ENCODE data around the gene CCDC187.
"Not testable (repeated sequence)": the region's sequence is repeated elsewhere in the genome, so short reads cannot be mapped to it uniquely, and the experiment has no call there.

CCDC187 gene

DNA sequence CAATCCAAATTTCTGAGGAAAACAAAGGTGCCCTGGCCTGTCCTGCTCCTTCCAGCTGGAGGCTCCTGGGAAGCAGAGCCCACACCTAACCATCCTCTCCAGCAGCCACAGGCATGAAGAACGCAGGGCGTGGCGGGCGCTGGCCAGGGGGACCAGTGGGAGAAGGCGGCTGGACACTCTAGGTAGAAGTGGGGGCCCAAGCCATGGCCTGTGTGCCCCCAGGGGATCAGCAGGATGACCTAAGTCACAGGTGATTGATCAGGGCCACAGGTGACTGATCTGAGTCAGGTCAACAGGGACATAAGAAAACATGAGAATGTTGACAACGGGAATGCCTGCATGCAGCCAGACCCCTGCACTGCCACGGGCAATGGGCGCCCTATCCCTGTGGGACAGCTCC, 61.6 kb downstream of the CCDC187 start:
- no peak for DNase-seq
- in situ Hi-C loops (cut with HindIII; ENCODE audit: low pct_ligation_motif_present, low pct_unique_long_range_greater_than_20kb, low sequenced_read_pairs): no loop called here

DNA sequence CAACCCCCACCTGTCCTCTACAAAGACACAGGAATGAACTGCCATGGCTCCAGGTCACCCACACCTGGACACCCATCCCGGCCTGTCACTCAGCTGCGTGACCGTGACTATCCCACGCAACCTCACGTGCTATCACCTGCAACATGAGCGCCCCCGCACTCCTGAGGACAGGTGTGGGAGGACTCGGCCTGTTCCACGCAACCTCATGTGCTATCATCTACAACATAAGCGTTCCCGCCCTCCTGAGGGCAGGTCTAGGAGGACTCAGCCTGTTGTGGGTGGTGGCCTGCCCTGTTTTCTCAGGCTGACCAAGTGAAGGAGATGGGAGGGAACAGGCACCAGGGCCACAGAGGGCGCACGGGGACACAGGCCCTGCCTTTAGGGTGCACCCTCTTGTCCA, 62.4 kb downstream of the CCDC187 start:
- no peak for DNase-seq
- in situ Hi-C loops (cut with HindIII; ENCODE audit: low pct_ligation_motif_present, low pct_unique_long_range_greater_than_20kb, low sequenced_read_pairs): no loop called here

DNA sequence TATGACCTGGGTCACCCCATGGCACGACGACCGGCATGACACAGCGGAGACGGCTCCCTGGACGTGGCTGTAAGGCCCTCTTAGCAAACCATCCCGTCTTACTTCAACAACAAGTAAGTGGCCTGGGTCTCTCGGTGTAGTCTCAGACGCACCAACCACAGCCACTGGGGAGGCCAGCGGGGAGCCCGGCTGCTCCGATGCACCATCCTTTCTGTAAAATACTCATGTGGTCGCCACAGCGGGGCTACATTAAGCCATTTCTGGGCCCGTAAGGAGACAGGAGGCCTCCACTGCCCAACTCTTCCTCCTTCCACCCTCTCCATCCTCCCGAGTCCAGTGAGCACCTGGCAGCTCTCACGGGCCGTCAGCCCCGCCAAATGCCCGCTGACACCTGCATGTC, 63.0 kb downstream of the CCDC187 start:
- in situ Hi-C loops (cut with HindIII; ENCODE audit: low pct_ligation_motif_present, low pct_unique_long_range_greater_than_20kb, low sequenced_read_pairs): no loop called here

DNA sequence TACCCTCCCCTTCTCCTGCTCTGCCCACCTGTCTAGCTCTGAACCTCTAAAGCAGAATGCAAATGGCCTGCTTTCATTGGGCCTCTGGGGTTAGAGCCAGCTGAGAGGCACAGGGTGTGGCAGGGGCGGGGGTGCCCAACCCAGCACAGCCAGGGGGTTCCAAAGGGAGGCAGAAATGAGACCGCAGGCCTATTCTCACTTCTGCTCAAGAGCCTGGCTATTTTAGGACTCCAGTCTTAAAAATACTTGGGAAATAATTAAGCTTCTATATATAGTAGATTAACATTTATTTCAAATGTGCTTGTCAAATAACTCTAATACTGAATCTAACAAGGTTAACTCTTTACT, 63.9 kb downstream of the CCDC187 start:
- in situ Hi-C loops (cut with HindIII; ENCODE audit: low pct_ligation_motif_present, low pct_unique_long_range_greater_than_20kb, low sequenced_read_pairs): no loop called here

More for the DNA sequence above, 63.0 kb downstream of the CCDC187 start:
- DNase-seq: no peak

DNA sequence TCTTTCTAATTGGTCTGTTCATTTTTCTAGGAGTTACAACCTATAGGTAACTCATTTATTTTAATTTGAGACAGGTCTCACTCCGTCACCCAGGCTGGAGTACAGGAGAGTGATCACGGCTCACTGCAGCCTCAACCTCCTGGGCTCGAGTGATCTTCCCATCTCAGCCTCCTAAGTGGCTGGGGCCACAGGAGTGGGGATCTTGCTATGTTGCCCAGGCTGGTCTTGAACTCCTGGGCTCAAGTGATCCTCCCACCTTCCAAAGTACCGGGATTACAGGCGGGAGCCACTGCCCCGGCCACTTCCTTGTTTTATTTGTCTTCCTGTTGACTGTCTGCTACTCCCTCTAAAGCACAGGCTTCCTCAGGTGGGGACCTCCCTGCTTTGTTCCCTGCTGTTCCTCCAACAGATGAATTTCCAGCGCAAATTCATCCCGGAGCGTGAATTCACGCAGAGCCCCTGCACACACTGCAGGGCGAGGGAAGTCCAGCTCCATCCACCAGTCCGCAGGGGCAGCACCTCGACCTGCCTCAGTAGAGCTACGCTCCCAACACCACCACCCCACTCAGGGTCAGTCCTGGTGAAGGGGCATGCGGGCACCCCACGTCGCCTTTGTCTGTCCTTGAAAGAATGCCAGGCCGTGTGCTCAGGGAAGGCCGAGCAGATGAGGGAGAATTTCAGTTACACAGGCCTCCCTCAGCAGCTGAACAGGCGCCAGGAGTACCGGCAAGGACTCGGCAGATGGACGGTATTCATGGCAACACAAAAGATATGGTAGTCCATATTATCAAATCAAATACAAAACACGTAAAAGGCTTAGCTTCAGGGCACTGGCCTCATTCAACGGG, 64.5 kb downstream of the CCDC187 start:
- in situ Hi-C loops (cut with HindIII; ENCODE audit: low pct_ligation_motif_present, low pct_unique_long_range_greater_than_20kb, low sequenced_read_pairs): no loop called here

More for the DNA sequence above, 63.9 kb downstream of the CCDC187 start:
- DNase-seq: no peak

DNA sequence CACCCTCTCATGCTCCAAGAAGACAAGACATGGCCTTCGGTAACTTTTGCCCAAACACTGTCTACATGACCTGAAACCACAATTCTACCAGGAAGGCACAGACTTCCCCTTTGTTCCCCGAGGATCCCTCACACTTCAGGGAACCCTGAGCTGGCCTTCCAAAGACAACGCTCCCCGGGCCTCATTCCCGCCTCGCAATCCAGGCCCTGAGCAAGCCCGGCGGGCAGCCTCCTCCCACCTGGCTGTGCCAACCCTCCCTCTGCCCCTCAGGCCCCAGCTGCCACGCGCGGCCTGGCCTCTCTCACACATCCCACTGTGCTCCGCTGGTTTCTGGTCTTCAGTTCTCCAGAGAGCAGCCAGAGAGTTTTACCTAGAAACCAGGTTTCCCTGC, 65.6 kb downstream of the CCDC187 start:
- in situ Hi-C loops (cut with HindIII; ENCODE audit: low pct_ligation_motif_present, low pct_unique_long_range_greater_than_20kb, low sequenced_read_pairs): no loop called here
- no peak for DNase-seq

More for the DNA sequence above, 64.5 kb downstream of the CCDC187 start:
- no peak for DNase-seq

DNA sequence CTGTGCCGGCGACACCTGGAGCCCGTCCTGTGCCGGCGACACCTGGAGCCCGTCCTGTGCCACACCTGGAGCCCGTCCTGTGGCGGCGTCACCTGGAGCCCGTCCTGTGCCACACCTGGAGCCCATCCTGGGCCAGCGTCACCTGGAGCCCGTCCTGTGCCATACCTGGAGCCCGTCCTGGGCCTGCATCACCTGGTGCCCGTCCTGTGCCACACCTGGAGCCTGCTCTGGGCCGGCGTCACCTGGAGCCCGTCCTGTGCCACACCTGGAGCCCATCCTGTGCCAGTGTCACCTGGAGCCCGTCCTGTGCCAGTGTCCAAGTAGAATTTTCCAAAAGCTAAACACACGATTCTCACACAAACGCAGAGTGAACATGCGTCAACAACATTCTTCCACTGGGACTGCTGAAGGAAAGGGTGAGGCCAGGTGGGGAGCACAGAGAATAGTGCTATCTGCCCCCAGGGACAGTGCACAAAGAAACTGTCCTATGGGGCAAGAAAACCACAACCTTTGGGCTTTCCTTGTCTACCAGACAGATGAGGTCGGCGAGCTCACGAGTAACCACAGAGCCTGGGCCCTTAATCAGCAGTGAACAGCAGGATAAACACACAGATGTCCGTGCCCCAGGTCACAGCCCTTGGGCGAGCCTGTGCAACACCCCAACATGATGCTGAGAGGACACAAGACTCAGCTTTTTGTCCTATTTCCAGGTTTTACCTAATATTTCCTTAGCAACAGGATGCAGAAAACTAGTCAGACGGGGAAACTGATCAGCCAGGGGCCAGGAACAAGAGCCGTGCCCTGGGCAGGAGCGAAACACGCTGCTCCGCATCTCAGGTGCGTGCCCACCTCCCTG, 66.2 kb downstream of the CCDC187 start:
- no peak for DNase-seq
- in situ Hi-C loops (cut with HindIII; ENCODE audit: low pct_ligation_motif_present, low pct_unique_long_range_greater_than_20kb, low sequenced_read_pairs): no loop called here

DNA sequence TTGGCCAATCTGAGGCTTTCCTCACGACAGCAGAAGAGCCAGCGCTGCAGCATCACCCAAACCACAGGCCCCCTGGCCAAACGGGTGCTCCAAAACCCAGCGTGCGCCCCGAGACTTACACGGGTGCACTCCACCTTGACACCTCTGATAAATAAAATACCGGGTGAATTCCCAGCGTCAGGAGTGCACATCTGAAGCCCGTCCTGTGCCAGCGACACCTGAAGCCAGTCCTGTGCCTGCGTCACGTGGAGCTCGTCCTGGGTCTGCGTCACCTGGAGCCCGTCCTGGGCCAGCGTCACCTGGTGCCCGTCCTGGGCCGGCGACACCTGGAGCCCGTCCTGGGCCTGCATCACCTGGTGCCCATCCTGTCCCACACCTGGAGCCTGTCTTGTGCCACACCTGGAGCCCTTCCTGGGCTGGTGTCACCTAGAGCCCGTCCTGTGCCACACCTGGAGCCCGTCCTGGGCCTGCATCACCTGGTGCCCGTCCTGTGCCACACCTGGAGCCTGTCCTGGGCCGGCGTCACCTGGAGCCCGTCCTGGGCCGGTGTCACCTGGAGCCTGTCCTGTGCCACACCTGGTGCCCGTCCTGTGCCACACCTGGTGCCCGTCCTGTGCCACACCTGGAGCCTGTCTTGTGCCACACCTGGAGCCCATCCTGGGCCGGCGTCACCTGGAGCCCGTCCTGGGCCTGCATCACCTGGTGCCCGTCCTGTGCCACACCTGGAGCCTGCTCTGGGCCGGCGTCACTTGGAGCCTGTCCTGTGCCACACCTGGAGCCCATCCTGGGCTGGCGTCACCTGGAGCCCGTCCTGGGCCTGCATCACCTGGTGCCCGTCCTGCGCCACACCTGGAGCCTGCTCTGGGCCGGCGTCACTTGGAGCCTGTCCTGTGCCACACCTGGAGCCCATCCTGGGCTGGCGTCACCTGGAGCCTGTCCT, 67.2 kb downstream of the CCDC187 start:
- in situ Hi-C loops (cut with HindIII; ENCODE audit: low pct_ligation_motif_present, low pct_unique_long_range_greater_than_20kb, low sequenced_read_pairs); DNase-seq: not testable (repeated sequence)

DNA sequence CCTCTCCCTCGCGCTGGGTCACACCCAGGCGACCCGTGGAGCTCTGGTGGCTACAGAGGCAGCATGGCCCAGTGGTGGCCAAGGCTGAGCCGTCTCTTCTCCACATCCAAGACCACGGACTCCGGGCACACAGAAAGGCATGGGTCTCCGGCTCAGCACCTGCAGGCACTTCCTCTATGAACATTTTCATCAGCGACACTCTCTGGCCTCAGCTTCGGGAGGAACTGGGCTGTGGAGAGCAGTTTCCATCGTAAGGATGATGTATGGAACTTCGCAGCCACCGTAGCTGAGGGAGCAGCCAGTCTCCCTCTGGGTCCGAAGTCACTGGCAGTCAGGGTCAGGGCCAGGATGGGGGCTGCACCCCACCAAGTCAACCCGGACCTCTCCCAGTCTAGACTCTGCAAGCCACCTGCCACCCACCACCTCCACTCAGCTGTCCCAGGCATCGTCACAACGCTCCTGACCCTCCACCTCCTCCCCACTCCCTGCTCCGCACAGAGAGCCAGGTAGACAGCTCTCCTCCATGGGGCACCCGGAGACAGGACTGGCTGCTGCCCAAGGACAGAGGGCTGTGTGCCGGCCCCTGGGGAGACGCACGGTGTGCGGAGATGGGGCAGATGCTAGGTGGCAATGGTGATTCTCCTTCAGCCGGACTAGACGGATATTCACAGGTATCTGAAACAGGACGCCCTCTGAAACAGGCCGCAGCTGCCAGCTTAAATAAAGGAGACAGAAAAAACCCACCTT, 68.0 kb downstream of the CCDC187 start:
- DNase-seq: no peak
- in situ Hi-C loops (cut with HindIII; ENCODE audit: low pct_ligation_motif_present, low pct_unique_long_range_greater_than_20kb, low sequenced_read_pairs): no loop called here

DNA sequence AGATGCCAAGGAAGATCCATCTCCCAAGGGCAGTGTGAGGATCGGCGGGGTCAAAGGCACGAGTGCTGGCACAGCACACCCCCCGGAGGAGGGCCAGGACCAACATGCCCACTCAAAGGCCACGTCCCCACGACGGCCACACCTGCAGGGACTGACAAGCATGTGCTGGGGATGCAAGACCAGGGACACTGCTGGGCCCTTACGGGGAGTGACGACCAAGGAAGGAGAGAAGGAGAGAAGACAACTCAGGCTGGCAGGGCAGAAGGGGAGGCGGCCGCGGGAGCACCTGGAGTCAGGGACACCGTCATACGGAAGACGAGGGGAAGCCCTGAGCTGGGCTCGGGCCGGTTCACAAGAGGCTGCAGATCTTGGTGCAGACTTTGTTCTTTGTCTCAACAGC, 68.7 kb downstream of the CCDC187 start:
- in situ Hi-C loops (cut with HindIII; ENCODE audit: low pct_ligation_motif_present, low pct_unique_long_range_greater_than_20kb, low sequenced_read_pairs): no loop called here
- DNase-seq: no peak

DNA sequence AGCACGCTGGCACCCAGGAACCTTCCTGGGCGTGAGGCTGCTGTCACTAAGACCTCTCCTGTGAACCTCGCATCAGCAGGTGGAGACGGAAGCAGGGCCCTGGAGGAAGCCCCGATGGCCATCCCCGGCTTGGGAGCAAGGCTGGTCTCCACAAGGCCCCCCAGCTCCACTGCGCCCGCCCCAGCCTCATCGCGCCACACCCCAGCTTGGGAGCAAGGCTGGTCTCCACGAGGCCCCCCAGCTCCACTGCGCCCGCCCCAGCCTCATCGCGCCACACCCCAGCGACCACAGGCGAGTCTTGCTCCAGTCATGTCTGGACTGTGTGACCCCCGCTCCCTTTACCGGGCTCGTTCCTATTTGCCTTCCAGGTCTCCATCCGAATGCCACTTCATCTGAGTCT, 69.3 kb downstream of the CCDC187 start:
- in situ Hi-C loops (cut with HindIII; ENCODE audit: low pct_ligation_motif_present, low pct_unique_long_range_greater_than_20kb, low sequenced_read_pairs): no loop called here

DNA sequence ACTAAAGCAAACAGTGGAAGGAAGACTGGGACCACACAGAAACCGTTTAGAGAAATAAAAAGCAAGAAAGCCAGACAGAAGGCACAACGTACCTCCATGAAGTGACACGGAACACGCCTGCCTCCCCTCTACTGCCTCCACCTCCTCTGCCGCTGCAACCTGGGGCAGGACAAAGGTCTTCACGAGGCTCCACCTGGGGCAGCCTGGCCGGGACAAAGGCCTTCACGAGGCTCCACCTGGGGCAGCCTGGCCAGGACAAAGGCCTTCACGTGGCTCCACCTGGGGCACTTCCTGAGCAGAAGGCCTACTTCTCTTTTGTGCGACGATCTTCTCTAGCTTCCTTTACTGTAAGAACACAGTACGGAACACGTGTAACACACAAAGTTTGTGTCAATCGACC, 70.0 kb downstream of the CCDC187 start:
- DNase-seq: no peak
- in situ Hi-C loops (cut with HindIII; ENCODE audit: low pct_ligation_motif_present, low pct_unique_long_range_greater_than_20kb, low sequenced_read_pairs): no loop called here

More for the DNA sequence above, 69.3 kb downstream of the CCDC187 start:
- DNase-seq: no peak

DNA sequence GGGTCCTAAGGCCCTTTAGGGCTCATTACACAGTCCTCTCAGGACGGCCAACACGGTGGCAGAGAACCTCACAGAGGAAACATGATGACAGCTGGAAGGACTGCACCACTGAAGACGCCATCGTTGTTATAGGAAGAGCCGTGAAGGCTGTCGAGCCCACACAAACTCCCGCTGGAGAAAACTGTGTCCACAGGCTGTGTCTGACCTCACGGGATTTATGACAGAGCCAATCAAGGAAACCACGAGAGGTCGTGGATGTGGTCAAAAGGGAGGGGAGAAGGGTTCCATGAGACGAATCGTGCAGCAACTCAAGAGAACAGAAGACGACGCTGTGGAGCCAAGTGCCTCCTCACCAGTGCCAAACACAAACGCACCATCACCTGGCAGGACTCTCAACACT, 70.5 kb downstream of the CCDC187 start:
- DNase-seq: no peak
- in situ Hi-C loops (cut with HindIII; ENCODE audit: low pct_ligation_motif_present, low pct_unique_long_range_greater_than_20kb, low sequenced_read_pairs): no loop called here

DNA sequence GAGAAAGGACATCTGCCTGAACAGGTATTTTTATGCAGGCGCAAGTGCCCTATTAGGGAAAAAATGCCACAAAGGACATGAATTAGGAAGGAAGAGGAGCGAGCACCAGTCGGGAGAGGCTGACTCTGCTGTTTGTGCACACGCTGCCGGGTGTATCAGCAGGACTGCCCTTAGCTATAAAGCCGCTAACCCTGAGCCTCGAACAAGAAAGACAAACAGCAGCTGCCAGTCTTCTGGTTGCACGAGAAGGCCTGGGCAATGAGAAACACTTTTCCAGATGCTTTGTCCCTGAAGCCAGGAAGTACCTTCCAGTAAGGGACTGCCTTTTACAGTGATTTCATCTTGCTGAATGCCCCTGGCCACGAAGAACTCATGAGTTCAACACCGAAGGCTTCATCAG, 70.9 kb downstream of the CCDC187 start:
- in situ Hi-C loops (cut with HindIII; ENCODE audit: low pct_ligation_motif_present, low pct_unique_long_range_greater_than_20kb, low sequenced_read_pairs): no loop called here

DNA sequence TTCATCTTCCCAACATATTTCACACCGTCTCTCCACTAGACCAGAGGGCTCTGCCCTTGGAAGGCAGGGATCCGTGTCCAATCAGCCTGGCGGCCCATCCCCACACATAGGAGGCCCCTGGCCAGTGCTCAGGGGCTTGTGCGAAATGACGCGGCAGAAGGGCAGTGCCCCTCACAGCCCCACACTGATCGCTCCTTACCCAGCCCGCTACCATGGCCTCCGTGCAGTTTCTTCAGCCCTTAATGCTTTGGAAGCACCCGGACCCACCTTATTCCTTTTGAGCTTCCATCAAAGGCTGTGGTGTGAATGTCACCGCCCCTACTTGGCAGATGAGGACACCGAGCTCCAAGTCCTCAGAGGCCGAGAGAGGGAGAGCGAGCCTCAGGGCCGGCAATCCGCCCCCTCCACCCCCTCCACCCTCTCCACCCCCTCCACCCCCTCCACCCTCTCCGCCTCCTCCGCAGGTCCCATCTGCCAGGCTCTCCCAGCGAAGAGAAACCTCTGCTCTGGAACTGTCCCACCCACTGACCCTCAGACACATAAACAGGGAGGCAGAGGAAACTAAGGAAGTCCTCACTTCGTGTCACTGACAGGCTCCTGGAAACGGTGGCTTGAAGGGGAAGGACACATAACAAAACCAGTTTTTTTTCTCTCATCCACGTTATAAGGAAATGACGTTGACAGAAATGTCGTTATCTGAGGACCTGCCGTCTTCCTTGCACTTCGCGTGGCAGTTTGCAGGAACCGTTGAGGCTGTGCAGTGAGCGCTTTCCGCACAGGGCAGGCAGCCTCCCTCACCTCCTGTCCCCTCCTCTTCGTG, 72.2 kb downstream of the CCDC187 start:
- in situ Hi-C loops (cut with HindIII; ENCODE audit: low pct_ligation_motif_present, low pct_unique_long_range_greater_than_20kb, low sequenced_read_pairs): no loop called here
- DNase-seq: no peak

More for the DNA sequence above, 70.9 kb downstream of the CCDC187 start:
- DNase-seq: no peak

DNA sequence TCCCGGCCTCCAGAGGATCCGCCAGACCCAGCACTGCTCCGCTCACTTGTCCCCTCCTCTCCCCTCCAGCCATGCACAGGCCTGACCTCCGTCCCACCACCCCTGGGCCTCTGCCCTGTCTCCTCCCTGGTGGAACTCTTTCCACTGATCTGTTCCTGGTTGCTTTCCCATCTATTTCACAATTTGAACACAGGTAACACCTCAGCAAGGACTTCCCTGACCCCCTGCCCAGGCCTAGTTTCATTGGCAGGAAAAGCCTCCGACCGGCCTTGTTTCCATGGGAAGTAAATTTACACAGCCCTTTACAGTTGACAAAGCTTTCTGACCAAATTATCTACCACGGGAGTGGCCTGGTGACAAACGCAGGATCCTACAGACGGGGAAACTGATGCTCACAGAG, 73.1 kb downstream of the CCDC187 start:
- in situ Hi-C loops (cut with HindIII; ENCODE audit: low pct_ligation_motif_present, low pct_unique_long_range_greater_than_20kb, low sequenced_read_pairs): no loop called here
- DNase-seq: no peak

DNA sequence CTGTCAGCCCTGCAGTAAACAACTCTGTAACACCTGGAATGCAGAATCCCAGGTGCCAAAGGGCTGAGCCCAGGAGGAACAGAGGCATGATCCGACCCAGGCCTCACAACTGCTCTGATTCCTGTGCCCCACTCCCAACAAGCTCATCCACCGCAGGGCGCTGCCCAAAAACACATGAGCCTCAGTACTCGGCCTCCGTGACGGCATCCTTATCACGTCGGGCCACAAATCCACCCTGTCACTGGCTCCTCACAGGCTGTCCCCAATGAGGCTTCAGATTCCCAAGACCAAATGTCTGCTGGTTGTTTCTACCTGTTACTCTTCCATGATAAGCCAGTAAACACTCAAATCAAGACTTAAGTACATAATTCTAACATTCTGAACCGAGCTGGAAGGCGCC, 73.5 kb downstream of the CCDC187 start:
- DNase-seq: no peak
- in situ Hi-C loops (cut with HindIII; ENCODE audit: low pct_ligation_motif_present, low pct_unique_long_range_greater_than_20kb, low sequenced_read_pairs): no loop called here
